HG02571 (cell line): Measurements from ENCODE around the gene PATE2.

Experiments used
- ATAC-seq: cut with Tn5 transposase; IDR thresholded peaks from one replicate; pipeline ENCODE4 v1.9.1; 2021; ENCODE audit warnings: mild to moderate bottlenecking, moderate library complexity; ENCODE audit not compliant: unreplicated experiment

Gene PATE2

GRCh38 chr11:125778728-125779127 lies at the start of gene PATE2:
TSS of gene PATE2 (minus strand) at chr11:125778828. CDS start at chr11:125778773, 55 bp downstream.
- no peak for ATAC-seq

GRCh38 chr11:125807909-125808308 lies 29.3 kb upstream of the PATE2 start:
- ATAC-seq, result no peak

- no peak for ATAC-seq
Observed at GRCh38 chr11:125802387-125802786, 23.8 kb upstream of the PATE2 start.

GRCh38 chr11:125799808-125800207 lies 21.2 kb upstream of the PATE2 start:
- no peak for ATAC-seq

- no peak for ATAC-seq
Observed at GRCh38 chr11:125797641-125798040, 19.0 kb upstream of the PATE2 start.

GRCh38 chr11:125790825-125791224 lies 12.2 kb upstream of the PATE2 start:
- ATAC-seq, result no peak

- ATAC-seq, result no peak
Observed at GRCh38 chr11:125787827-125788226, 9.2 kb upstream of the PATE2 start, which contains the start of gene PATE3. TSS of gene PATE3 (plus strand) at chr11:125788127. CDS start at chr11:125788152, 25 bp downstream.

- no peak for ATAC-seq
Observed at GRCh38 chr11:125784678-125785077, 6.0 kb upstream of the PATE2 start.

- ATAC-seq, result no peak
Observed at GRCh38 chr11:125777309-125777708, 1.3 kb downstream of the PATE2 start.

- no peak for ATAC-seq
Observed at GRCh38 chr11:125773516-125773915, 5.1 kb downstream of the PATE2 start.

GRCh38 chr11:125772834-125773505 lies 5.7 kb downstream of the PATE2 start:
- no peak for ATAC-seq

GRCh38 chr11:125770583-125770982 lies 8.0 kb downstream of the PATE2 start:
- ATAC-seq, result no peak

GRCh38 chr11:125768336-125769046 lies 10.1 kb downstream of the PATE2 start:
- no peak for ATAC-seq

GRCh38 chr11:125766251-125766650 lies 12.4 kb downstream of the PATE2 start:
- ATAC-seq, result no peak

- ATAC-seq, result no peak
Observed at GRCh38 chr11:125763483-125763882, 15.1 kb downstream of the PATE2 start.

GRCh38 chr11:125762445-125762844 lies 16.2 kb downstream of the PATE2 start:
- no peak for ATAC-seq

- no peak for ATAC-seq
Observed at GRCh38 chr11:125756050-125756449, 22.6 kb downstream of the PATE2 start.

GRCh38 chr11:125750629-125751028 lies 28.0 kb downstream of the PATE2 start:
- no peak for ATAC-seq

- no peak for ATAC-seq
Observed at GRCh38 chr11:125745979-125746378, 32.6 kb downstream of the PATE2 start, which contains the start of gene PATE1. TSS of gene PATE1 (plus strand) at chr11:125746279. CDS start at chr11:125746305, 26 bp downstream.

GRCh38 chr11:125743681-125744080 lies 34.9 kb downstream of the PATE2 start:
- no peak for ATAC-seq

GRCh38 chr11:125740617-125741016 lies 38.0 kb downstream of the PATE2 start:
- no peak for ATAC-seq

GRCh38 chr11:125728969-125729368 lies 49.7 kb downstream of the PATE2 start:
- no peak for ATAC-seq
